Prostate gland (tissue), 2 donors: Measurements from ENCODE around the gene ASCL2. TPM values are rescaled to one million over a fixed set of nuclear protein-coding genes. Genes with fewer than 3 reads are reported as not detected.
A peak's percentile ranks its signal among the peaks of the same experiment; 100 is the strongest.

ENCODE experiments used
- DNase-seq: peaks from one replicate; pipeline ENCODE4 v3.0.0-alpha.2; 2019; ENCODE audit warnings: low spot score
- H3K27ac ChIP-seq, 2 donors: fragments of 200-600 bp; sonication (generic); 2 replicates each; pipeline ENCODE4 v1.5.1; 2017 to 2019
- H3K27me3 ChIP-seq: fragments of 200-600 bp; sonication (generic); replicated peaks from 2 replicates; pipeline ENCODE4 v1.5.1; 2019; ENCODE audit not compliant: insufficient read depth
- H3K36me3 ChIP-seq, 2 donors: fragments of 200-600 bp; sonication (generic); 1 replicate in 1 of 2; 2 replicates in 1 of 2; pipeline versions ENCODE4 v1.5.1 to v1.8.1; 2017 to 2019
- H3K4me1 ChIP-seq: fragments of 200-600 bp; sonication (generic); replicated peaks from 2 replicates; pipeline ENCODE4 v1.5.1; 2019
- H3K4me3 ChIP-seq, 2 donors: fragments of 200-600 bp; sonication (generic); 2 replicates each; pipeline ENCODE4 v1.5.1; 2017 to 2019
- H3K9me3 ChIP-seq: fragments of 200-600 bp; sonication (generic); 2 replicates; pipeline ENCODE4 v1.5.1; 2017
- CTCF ChIP-seq, 4 experiments: fragments of 200-600 bp in 2 of 4; fragments of 450-650 bp in 2 of 4; sonication (generic) in 2 of 4; IDR thresholded peaks; 1 replicate in 3 of 4; 2 replicates in 1 of 4; pipeline ENCODE4 v1.5.1; 2016 to 2019; ENCODE audit warnings: antibody characterized with exemption in 4 of 4, mild to moderate bottlenecking in 2 of 4, moderate library complexity in 2 of 4
- POLR2A ChIP-seq: fragments of 450-650 bp; IDR thresholded peaks from one replicate; pipeline ENCODE4 v1.6.1; 2016; ENCODE audit warnings: antibody characterized with exemption, mild to moderate bottlenecking
- POLR2AphosphoS5 ChIP-seq: sonication (generic); formaldehyde crosslinking; IDR thresholded peaks from one replicate; pipeline ENCODE4 v1.6.1; 2017; ENCODE audit warnings: antibody characterized with exemption
- WGBS: methylation state at CpG from one replicate; pipeline ENCODE4 v1.1.5; 2018; 5-methylcytosine and 5-hydroxymethylcytosine counted together
- intact Hi-C: fragments of 100-400 bp; cut with DNase I; formaldehyde crosslinking; loops from one replicate; pipeline ENCODE4 v1.14.2; 2022
- total RNA-seq, 2 donors: library from RNA; depleted of rRNA; stranded (reverse); fragments of >200 nt; gene quantifications; one replicate each; pipeline ENCODE4 v1.1.0, GENCODE V29; 2016

Gene ASCL2
- total RNA-seq, 2 donors from 2014 or later = 3.9 to 7.9 TPM

- intact Hi-C loops = loop anchor here (5.0 kb wide), 1 partner anchor 210 kb away; no protein-coding TSS in a partner anchor
- H3K4me3 ChIP-seq = no peak overlapping the region
- no peaks in the 10 kb centered on the region for H3K27me3 ChIP-seq
- peaks cover 8% of the 10 kb centered on the region for H3K4me1 ChIP-seq
- 80% methylated on average over 3 of the region's 3 CpGs for WGBS
- H3K27ac ChIP-seq = no peak overlapping the region
- no peak for DNase-seq
- TF ChIP-seq CTCF (IDR thresholded peaks at IDR 0.05) (no peak), POLR2A (no peak), POLR2AphosphoS5 (no peak)
- no peaks in the 10 kb centered on the region for H3K36me3 ChIP-seq
- no peaks in the 10 kb centered on the region for H3K9me3 ChIP-seq
Measured at GRCh38 chr11:2316963-2317244, 46.5 kb upstream of the ASCL2 start.

GRCh38 chr11:2316169-2316962, 46.0 kb upstream of the ASCL2 start:
- 91% methylated on average over 23 of the region's 23 CpGs for WGBS
- DNase-seq = no peak
- Histone ChIP-seq H3K9me3 (no peaks in the 10 kb centered on the region), H3K27me3 (no peaks in the 10 kb centered on the region), H3K4me1 (peaks cover 8% of the 10 kb centered on the region), H3K36me3 (no peaks in the 10 kb centered on the region), H3K27ac (no peak overlapping the region), H3K4me3 (no peak overlapping the region)
- TF ChIP-seq POLR2A (no peak), CTCF (IDR thresholded peaks at IDR 0.05) (no peak), POLR2AphosphoS5 (no peak)
- intact Hi-C loops = loop anchor here (5.0 kb wide), 1 partner anchor 211 kb away; no protein-coding TSS in a partner anchor

GRCh38 chr11:2315395-2316168, 45.2 kb upstream of the ASCL2 start:
- H3K36me3 ChIP-seq = no peaks in the 10 kb centered on the region
- H3K27ac ChIP-seq = peak overlapping the region; percentile 62 to 68
- no peaks in the 10 kb centered on the region for H3K9me3 ChIP-seq
- intact Hi-C loops = loop anchor here (5.0 kb wide), 1 partner anchor 212 kb away; no protein-coding TSS in a partner anchor
- TF ChIP-seq POLR2A = no peak
- H3K4me3 ChIP-seq = no peak overlapping the region
- no peak for DNase-seq
- no peaks in the 10 kb centered on the region for H3K27me3 ChIP-seq
- H3K4me1 ChIP-seq = peaks cover 8% of the 10 kb centered on the region
- WGBS = 65% methylated on average over 25 of the region's 25 CpGs

- Histone ChIP-seq H3K4me1 (peaks cover 8% of the 10 kb centered on the region), H3K27ac (peak overlapping the region; percentile 62 to 68), H3K36me3 (no peaks in the 10 kb centered on the region), H3K9me3 (no peaks in the 10 kb centered on the region), H3K4me3 (no peak overlapping the region), H3K27me3 (no peaks in the 10 kb centered on the region)
- peak; percentile 58 for TF ChIP-seq POLR2AphosphoS5
- TF ChIP-seq CTCF (IDR thresholded peaks at IDR 0.05) = no peak
- TF ChIP-seq POLR2A = peak; percentile 37
- intact Hi-C loops = loop anchor here (5.0 kb wide), 1 partner anchor 213 kb away; no protein-coding TSS in a partner anchor
- 24% methylated on average over 16 of the region's 16 CpGs for WGBS
- peak; percentile 71 for DNase-seq
Measured at GRCh38 chr11:2314525-2315394, 44.4 kb upstream of the ASCL2 start.

- intact Hi-C loops = no loop called here
- no peaks in the 10 kb centered on the region for H3K27me3 ChIP-seq
- TF ChIP-seq CTCF (IDR thresholded peaks at IDR 0.05) = no peak
- no peak for TF ChIP-seq POLR2AphosphoS5
- no peak for TF ChIP-seq POLR2A
- DNase-seq = no peak
- no peaks in the 10 kb centered on the region for H3K9me3 ChIP-seq
- H3K27ac ChIP-seq = peak overlapping the region; percentile 62 to 68
- no peaks in the 10 kb centered on the region for H3K36me3 ChIP-seq
- peaks cover 8% of the 10 kb centered on the region for H3K4me1 ChIP-seq
- 83% methylated on average over 7 of the region's 7 CpGs for WGBS
- no peak overlapping the region for H3K4me3 ChIP-seq
Measured at GRCh38 chr11:2314136-2314524, 43.7 kb upstream of the ASCL2 start.
